Activated T-cell treated with anti-CD3 and anti-CD28 coated beads, Interleukin-2, amount 50 U/mL, for 4 hours (primary cell): ENCODE results near the gene TIMM50. TPM values are rescaled to one million over a fixed set of nuclear protein-coding genes. Genes with fewer than 3 reads are reported as not detected.

Experiments
- ATAC-seq, 2 donors: fragments of 200-7000 bp; cut with Tn5 transposase; one replicate each; pipeline ENCODE4 v1.10.0; 2021
- DNase-seq: peaks from one replicate; pipeline ENCODE4 v3.0.0-alpha.2; 2020
- H3K27me3 Mint-ChIP-seq: one replicate; pipeline ENCODE4 v1.8.0; 2021; ENCODE audit warnings: low read depth, mixed read lengths
- H3K36me3 Mint-ChIP-seq: one replicate; pipeline ENCODE4 v1.8.0; 2022; ENCODE audit warnings: mixed read lengths; ENCODE audit not compliant: insufficient read depth
- H3K4me1 Mint-ChIP-seq: one replicate; pipeline ENCODE4 v1.8.0; 2021; ENCODE audit warnings: low read depth, mixed read lengths
- H3K4me3 Mint-ChIP-seq: one replicate; pipeline ENCODE4 v1.8.0; 2021; ENCODE audit warnings: mild to moderate bottlenecking, moderate library complexity, mixed read lengths
- H3K9me3 Mint-ChIP-seq: one replicate; pipeline ENCODE4 v1.8.0; 2021; ENCODE audit warnings: mixed read lengths
- total RNA-seq, 3 donors: library from RNA; stranded (reverse); gene quantifications; one replicate each; pipeline ENCODE4 v1.2.1, GENCODE V29; 2021

TIMM50 gene
- total RNA-seq, 3 donors from 2014 or later, result 192 to 211 (median 195) TPM

DNA sequence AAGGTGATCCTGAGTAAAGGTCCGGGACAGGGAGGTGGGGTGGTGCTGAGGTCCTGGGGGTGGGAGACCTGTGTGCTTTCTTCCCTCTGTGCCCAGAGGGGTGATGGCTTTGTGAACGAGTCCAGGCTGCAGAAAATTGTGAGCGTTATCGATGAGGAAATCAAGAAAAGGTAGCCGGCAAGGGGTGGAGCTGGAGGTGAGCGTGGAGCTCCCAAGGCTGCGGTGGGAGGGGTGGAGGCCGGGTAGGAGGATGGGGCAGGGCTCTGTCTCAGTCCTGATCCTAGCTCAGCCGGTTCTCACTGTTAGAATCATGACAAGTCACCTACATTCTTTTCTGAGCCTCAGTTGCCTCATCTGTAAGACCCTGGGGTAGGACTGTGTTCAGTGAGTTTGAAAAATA, 38.3 kb downstream of the TIMM50 start:
- H3K4me1 Mint-ChIP-seq, result peaks cover 12% of the 10 kb centered on the region
- DNase-seq, result no peak
- H3K36me3 Mint-ChIP-seq, result peaks cover 2% of the 10 kb centered on the region
- no peak for ATAC-seq
- no peaks in the 10 kb centered on the region for H3K9me3 Mint-ChIP-seq
- peaks cover 42% of the 10 kb centered on the region for H3K27me3 Mint-ChIP-seq
- no peak overlapping the region for H3K4me3 Mint-ChIP-seq

DNA sequence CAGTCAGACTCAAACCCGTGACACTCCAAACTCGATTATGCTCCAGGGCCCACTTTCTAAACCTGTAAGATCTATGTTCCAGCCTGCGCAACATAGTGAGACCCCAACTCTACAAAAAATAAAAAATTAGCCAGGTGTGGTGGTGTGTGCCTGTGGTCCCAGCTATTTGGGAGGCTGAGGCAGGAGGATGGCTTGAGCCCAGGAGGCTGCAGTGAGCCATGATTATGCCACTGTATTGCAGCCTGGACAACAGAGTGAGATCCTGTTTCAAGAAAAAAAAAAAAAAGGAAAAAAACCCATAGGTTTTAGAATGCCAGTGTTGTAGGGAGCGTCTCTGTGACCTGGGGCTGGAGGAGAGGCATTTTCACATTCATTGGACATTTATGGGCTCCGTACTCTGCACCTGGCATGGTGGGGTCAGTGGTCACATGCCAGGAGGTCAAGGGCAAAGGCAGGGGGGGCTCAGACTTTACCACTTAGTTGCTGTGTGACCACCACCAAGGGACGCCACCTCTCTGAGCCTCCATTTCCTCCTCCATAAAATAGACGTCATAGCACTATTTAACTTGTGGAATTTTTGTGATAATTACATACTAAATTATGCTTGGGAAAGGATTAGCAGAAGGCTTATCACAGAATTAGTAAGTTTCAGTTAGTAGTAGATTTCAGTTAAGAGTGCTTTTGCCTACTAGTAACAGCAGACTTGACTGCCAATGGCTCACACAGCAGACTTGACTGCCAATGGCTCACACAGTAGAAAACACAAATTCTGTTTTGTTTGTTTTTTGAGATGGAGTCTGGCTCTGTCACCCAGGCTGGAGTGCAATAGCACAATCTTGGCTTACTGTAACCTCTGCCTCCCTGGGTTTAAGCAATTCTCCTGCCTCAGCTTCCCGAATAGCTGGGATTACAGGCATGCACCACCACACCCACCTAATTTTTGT, 40.2 kb downstream of the TIMM50 start:
- no peaks in the 10 kb centered on the region for H3K9me3 Mint-ChIP-seq
- DNase-seq, result no peak
- H3K36me3 Mint-ChIP-seq, result peaks cover 2% of the 10 kb centered on the region
- H3K4me3 Mint-ChIP-seq, result no peak overlapping the region
- H3K27me3 Mint-ChIP-seq, result peaks cover 25% of the 10 kb centered on the region
- ATAC-seq, result no peak
- peaks cover 5% of the 10 kb centered on the region for H3K4me1 Mint-ChIP-seq

DNA sequence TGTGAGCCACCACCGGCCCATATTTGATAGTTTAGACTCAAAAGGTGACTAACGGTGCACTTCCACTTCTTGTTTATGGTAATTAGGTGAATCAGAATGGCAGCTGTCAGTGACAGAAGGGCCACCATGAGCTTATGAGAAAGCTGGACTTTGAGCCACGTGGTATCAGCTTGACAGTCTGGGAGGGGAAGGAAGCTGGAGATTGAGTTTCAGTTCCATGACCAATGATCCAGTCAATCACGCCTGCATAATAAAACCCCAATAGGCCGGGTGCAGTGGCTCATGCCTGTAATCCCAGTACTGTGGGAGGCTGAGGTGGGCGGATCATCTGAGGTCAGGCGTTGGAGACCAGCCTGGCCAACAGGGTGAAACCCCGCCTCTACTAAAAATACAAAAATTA, 43.9 kb downstream of the TIMM50 start:
- DNase-seq, result no peak
- Mint-ChIP-seq H3K4me1 (peaks cover 4% of the 10 kb centered on the region), H3K9me3 (no peaks in the 10 kb centered on the region), H3K36me3 (no peaks in the 10 kb centered on the region), H3K27me3 (no peaks in the 10 kb centered on the region), H3K4me3 (no peak overlapping the region)
- no peak for ATAC-seq

DNA sequence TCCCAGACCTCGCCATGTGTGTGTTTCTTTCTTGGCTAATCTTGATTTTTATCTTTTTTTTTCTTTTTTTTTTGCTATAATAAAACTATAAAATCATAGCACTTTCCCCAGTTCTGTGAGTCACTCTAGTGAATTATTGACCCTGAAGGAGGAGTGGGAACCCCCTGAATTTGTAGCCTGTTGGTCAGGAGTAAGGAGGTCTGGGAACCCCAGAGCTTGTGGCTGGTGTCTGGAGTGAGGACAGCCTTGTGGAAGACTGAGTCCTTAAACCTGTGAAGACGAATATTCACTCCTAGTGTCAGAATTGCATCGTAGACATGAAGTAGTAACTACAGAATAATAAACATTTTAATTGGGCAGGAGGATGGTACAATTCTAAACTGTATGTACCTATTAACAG, 44.6 kb downstream of the TIMM50 start:
- H3K36me3 Mint-ChIP-seq, result no peaks in the 10 kb centered on the region
- peaks cover 4% of the 10 kb centered on the region for H3K4me1 Mint-ChIP-seq
- H3K9me3 Mint-ChIP-seq, result no peaks in the 10 kb centered on the region
- ATAC-seq (no peak), DNase-seq (no peak)
- H3K27me3 Mint-ChIP-seq, result no peaks in the 10 kb centered on the region
- no peak overlapping the region for H3K4me3 Mint-ChIP-seq

DNA sequence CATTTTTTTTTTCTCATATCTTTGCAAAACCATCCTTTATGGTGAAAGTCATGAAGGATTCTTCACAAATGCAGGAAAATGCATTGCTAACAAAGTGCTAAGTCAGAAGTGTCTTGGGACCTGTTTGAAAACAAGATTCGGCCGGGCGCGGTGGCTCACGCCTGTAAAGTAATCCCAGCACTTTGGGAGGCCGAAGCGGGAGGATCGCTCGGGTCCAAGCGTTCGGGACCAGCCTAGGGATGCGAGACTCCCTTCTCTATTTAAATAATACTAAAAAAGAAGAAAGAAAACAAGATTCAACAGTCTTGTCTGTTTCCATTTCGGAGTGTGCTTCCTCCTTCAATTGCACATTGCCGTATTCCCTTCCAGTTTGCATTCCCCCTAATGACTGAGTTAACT, 51.2 kb downstream of the TIMM50 start:
- H3K4me3 Mint-ChIP-seq, result peak overlapping the region; percentile 88
- DNase-seq (no peak), ATAC-seq (no peak)
- H3K4me1 Mint-ChIP-seq, result peaks cover 15% of the 10 kb centered on the region
- H3K27me3 Mint-ChIP-seq, result no peaks in the 10 kb centered on the region
- H3K9me3 Mint-ChIP-seq, result no peaks in the 10 kb centered on the region
- no peaks in the 10 kb centered on the region for H3K36me3 Mint-ChIP-seq

DNA sequence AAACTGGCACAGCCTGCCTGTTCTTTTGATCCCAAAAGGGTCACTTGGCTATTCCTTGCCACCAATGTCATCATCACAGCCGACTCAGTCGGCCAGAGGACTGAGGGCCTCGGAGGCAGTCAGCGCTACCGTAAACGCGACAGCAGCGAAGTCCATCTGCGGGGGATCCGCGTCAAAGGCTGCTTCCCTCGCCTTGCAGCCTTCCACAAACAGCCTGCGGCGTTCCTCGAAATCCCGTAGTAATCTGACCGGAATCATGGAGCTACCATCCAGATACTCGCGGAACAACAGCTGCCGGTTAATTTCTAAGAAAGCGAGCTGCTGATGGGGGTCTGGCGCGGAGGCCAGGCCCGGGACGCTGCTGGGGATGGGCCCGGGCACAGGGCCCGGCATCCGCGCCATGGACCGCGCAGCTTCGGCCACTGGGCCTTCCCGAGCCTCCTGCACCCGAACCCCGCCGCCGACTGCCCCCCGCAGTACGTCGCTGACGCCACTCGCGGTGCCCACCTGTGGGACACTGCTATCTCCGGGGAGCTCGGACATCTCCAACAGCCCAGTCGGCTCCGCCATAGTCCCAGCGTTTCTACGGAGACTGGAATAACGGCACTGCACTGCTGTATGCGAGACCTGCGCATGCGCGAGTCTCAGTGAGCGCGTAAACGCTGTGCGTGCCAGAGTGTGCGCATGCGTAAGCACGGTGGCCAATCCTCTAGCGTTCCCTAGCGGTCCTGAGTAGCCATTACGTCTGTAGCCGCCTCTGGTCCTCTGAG, 51.8 kb downstream of the TIMM50 start, which contains the start of gene EID2B:
TSS of gene EID2B (minus strand) at position 620 of the 770 bp plus-strand sequence. CDS start at position 570, 50 bp downstream.
- H3K27me3 Mint-ChIP-seq, result no peaks in the 10 kb centered on the region
- H3K4me3 Mint-ChIP-seq, result peak within 1 kb of the TSS; percentile 88
- DNase-seq (peak; percentile 94), ATAC-seq (peak; percentile 92 to 94)
- H3K36me3 Mint-ChIP-seq, result no peaks in the 10 kb centered on the region
- no peaks in the 10 kb centered on the region for H3K9me3 Mint-ChIP-seq
- H3K4me1 Mint-ChIP-seq, result peaks cover 15% of the 10 kb centered on the region

DNA sequence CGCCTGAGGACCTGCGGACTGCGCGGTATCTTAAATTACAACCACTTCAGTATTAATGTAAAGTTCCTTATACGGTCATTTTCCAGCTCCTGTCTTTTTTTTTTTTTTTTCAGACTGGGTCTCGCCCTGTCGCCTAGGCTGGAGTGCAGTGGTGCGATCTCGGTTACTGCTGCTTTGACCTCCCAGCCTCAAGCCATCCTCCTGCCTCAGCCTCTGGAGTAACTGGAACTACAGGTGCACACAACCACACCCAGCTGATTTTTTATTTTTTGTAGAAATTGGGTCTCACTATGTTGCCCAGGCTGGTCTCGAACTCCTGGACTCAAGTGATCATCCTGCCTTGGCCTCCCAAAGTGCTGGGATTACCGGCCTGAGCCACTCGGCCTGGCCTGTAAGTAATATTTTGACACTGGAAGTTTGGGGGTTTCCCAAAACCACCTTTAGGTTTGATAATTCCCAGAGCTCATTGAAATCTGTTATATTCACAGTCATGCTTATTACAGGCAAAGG, 52.4 kb downstream of the TIMM50 start:
- Mint-ChIP-seq H3K36me3 (peaks cover under 1% of the 10 kb centered on the region), H3K4me3 (peak overlapping the region; percentile 88), H3K27me3 (no peaks in the 10 kb centered on the region), H3K9me3 (no peaks in the 10 kb centered on the region), H3K4me1 (peaks cover 21% of the 10 kb centered on the region)
- DNase-seq (no peak), ATAC-seq (peak in 1 of 2 donors; percentile 14)

DNA sequence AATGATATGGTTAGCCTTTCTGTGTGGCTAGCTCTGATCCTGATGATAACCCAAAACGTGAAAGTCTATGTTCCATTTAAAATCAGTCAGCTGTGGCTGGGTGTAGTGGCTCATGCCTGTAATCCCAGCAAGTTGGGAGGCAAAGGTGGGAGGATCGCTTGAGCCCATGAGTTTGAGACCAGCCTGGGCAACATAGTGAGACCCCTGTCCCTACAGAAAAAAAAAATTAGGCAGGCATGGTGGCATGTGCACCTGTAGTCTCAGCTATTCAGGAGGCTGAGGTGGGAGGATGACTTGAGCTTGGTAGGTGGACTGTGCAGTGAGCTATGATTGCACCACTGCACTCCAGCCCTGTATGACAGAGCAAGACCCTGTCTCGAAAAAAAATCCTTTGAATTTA, 53.2 kb downstream of the TIMM50 start:
- H3K36me3 Mint-ChIP-seq, result peaks cover 5% of the 10 kb centered on the region
- no peak overlapping the region for H3K4me3 Mint-ChIP-seq
- H3K27me3 Mint-ChIP-seq, result no peaks in the 10 kb centered on the region
- DNase-seq (no peak), ATAC-seq (no peak)
- peaks cover 22% of the 10 kb centered on the region for H3K4me1 Mint-ChIP-seq
- no peaks in the 10 kb centered on the region for H3K9me3 Mint-ChIP-seq

DNA sequence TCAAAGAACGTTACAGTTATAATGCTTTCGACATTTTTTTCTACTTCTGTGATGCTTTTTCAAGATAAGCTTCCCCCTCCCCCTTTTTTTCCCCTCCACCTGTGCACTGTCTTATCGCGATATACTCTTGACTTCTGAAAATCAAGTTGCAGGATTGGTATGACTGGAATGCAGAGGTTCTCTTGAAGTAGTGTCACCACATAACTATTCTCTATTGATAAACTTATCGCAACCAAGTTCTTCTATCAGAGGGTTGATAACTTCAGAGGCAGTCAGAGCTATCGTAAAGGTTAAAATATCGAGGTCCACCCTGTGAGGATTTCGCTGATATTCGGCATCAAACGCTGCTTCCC, 58.5 kb downstream of the TIMM50 start:
- H3K9me3 Mint-ChIP-seq, result no peaks in the 10 kb centered on the region
- peaks cover 44% of the 10 kb centered on the region for H3K4me1 Mint-ChIP-seq
- peak overlapping the region; percentile 93 for H3K4me3 Mint-ChIP-seq
- DNase-seq (no peak), ATAC-seq (peak; percentile 3)
- H3K27me3 Mint-ChIP-seq, result no peaks in the 10 kb centered on the region
- peaks cover 5% of the 10 kb centered on the region for H3K36me3 Mint-ChIP-seq

DNA sequence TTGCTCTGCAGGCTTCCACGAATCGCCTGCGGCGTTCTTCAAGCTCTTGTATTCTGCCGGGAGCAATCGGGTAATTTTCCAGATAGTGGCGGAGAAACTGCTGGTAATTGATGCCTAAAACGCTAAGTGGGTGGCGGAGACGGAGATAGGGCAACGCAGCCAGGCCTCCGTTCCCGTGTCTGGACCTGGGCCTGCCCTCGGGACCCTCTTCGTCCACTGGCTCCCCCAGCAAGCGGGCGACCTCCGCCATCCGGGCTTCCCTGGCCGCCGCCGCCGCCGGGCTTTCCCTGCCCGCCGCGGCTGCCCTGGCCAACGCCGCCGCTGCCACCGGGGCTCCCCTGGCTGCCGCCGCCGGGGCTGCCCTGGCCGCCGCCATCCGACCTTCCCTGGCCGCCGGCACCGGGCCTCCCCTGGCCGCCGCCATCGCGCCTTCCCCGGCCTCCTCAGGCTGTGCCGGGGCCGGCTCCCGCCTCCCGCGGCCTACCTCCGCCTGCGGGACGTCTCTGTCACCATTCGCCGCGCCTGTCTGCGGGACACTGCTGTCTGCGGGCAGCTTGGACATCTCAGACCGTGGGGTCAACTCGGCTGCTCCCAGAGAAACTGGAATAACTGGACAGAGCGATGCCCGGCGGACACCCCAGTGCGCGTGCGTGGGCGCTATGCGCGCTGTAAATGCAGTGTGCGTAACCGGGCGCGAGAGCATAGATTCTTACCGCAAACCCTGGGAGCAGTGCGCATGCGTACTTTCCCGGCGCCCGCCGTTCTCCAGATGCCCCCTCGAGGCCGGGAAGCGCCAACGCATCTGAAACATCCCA, 59.1 kb downstream of the TIMM50 start, which contains the start of gene EID2:
TSS of gene EID2 (minus strand) at position 644 of the 815 bp plus-strand sequence. CDS start at position 562, 82 bp downstream.
- ATAC-seq (peak; percentile 89), DNase-seq (peak; percentile 94)
- peaks cover 50% of the 10 kb centered on the region for H3K4me1 Mint-ChIP-seq
- H3K9me3 Mint-ChIP-seq, result no peaks in the 10 kb centered on the region
- no peaks in the 10 kb centered on the region for H3K27me3 Mint-ChIP-seq
- peaks cover 5% of the 10 kb centered on the region for H3K36me3 Mint-ChIP-seq
- peak within 1 kb of the TSS; percentile 95 for H3K4me3 Mint-ChIP-seq

DNA sequence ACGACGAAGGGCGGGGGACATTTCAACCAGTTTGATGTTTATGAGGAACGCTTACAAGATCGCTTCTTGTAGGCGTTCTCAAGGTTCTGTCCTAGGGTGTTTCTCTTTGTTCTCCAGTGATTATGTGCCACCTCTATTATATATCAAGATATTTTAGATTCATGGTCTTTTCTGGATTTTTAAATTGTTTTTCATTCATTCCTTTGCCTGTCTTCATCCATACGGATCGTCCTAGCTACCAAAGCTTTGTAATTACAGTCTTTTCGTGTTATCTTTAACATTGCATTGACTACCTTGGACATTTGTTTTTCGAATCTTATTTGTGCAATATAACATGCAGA, 59.7 kb downstream of the TIMM50 start:
- Mint-ChIP-seq H3K4me3 (peak overlapping the region; percentile 95), H3K27me3 (no peaks in the 10 kb centered on the region), H3K9me3 (no peaks in the 10 kb centered on the region), H3K36me3 (peaks cover 5% of the 10 kb centered on the region), H3K4me1 (peaks cover 53% of the 10 kb centered on the region)
- ATAC-seq (no peak), DNase-seq (no peak)
